ENCODE results near the gene FRAS1. TPM values are rescaled to one million over a fixed set of nuclear protein-coding genes. Genes with fewer than 3 reads are reported as not detected.

FRAS1 gene
- total and polyA plus RNA-seq, 9 of the 15 experiments (the other 6 are each of a cell fraction or from before 2014, with no cell fraction given): under 0.01 to 0.11 (median 0.04) TPM; not detected in 2

- no peak for TF ChIP-seq ZBTB2 (IDR thresholded peaks at IDR 0.05)
Observed at GRCh38 chr4:78337244-78338020, 280.3 kb downstream of the FRAS1 start (continued).

- Histone ChIP-seq H3K27me3 (ENCODE audit: control insufficient read depth in 2 of 2, insufficient read depth in 2 of 2, low read length in 2 of 2) (peaks cover 13 to 17% of the 10 kb centered on the region in 2 experiments; a peak in 4 of 5 replicates), H2AFZ (ENCODE audit: low read depth, low read length) (no peak overlapping the region), H3K9ac (ENCODE audit: insufficient read depth in 1 of 2, low read depth in 2 of 2, low read length in 2 of 2) (no peak overlapping the region), H3K9me3 (replicated peaks; ENCODE audit: control insufficient read depth, insufficient read depth, low read depth, low read length) (no peaks in the 10 kb centered on the region), H3K4me1 (replicated peaks in 1 of 2; ENCODE audit: control insufficient read depth in 2 of 2, insufficient read depth in 2 of 2, low read length in 2 of 2) (no peaks in the 10 kb centered on the region), H3K4me2 (ENCODE audit: insufficient read depth, low read length) (no peak overlapping the region), H3K36me3 (ENCODE audit: control insufficient read depth, insufficient read depth, low read length) (no peaks in the 10 kb centered on the region), H3K27ac (ENCODE audit: extremely low read depth, low read depth, low read length) (no peak overlapping the region), H3K4me3 (no peak overlapping the region), H4K20me1 (replicated peaks; ENCODE audit: control insufficient read depth, insufficient read depth, low read length) (no peaks in the 10 kb centered on the region), H3K9me1 (ENCODE audit: control insufficient read depth, insufficient read depth, low read length) (no peaks in the 10 kb centered on the region), H3K79me2 (ENCODE audit: control insufficient read depth, insufficient read depth, low read length) (no peaks in the 10 kb centered on the region)
- no peak for TF ChIP-seq KAT2B (IDR thresholded peaks at IDR 0.05; ENCODE audit: low read depth, low read length)
- no peak for TF ChIP-seq RBM34 (IDR thresholded peaks at IDR 0.05; ENCODE audit: borderline replicate concordance, insufficient read depth, low read length)
- TF ChIP-seq YBX1 (IDR thresholded peaks at IDR 0.05): no peak
- TF ChIP-seq EP300 (IDR thresholded peaks at IDR 0.05; ENCODE audit: low read length): no peak
- TF ChIP-seq IRF1 (CRISPR knock-in tag; IDR thresholded peaks at IDR 0.05; ENCODE audit: borderline replicate concordance): no peak
- TF ChIP-seq ARHGAP35 (IDR thresholded peaks at IDR 0.05; ENCODE audit: partially characterized antibody): no peak
- TF ChIP-seq PRDM10 (IDR thresholded peaks at IDR 0.05; ENCODE audit: partially characterized antibody): no peak
- no peak for TF ChIP-seq HLTF (IDR thresholded peaks at IDR 0.05)
- ATAC-seq (no peak), DNase-seq (ENCODE audit: extremely low read depth in 1 of 4, low spot score in 3 of 4) (no peak), FAIRE-seq (no peak)
- WGBS (ENCODE audit: insufficient coverage, low coverage, missing lambda C conversion rate): 2% methylated on average over 5 of the region's 5 CpGs
- no TSS peak for BruUV-seq (replicated peaks)
- in situ Hi-C loops (cut with MboI): no loop called here
- intact Hi-C loops (cut with micrococcal nuclease): loop anchor here (5.0 kb wide), 1 partner anchor 175 kb away; no protein-coding TSS in a partner anchor
- ChIA-PET POLR2A (interaction anchor here (0.7 to 0.8 kb wide), 2 partner anchors 28 to 288 kb away, joined by 3 read pairs; no protein-coding TSS in a partner anchor), CTCF (ENCODE audit: low intra/inter-chr PET ratio) (no interaction called here)
Observed at GRCh38 chr4:78342125-78342524, 285.0 kb downstream of the FRAS1 start.
